Right hindlimb (tissue), 1 donor: ENCODE results near the gene FKBP8.

ENCODE experiments used
- DNase-seq: peaks from one replicate; pipeline ENCODE4 v3.0.0-alpha.2; 2018

The FKBP8 gene

GRCh38 chr19:18501351-18501750 is 42.0 kb downstream of the FKBP8 start:
- DNase-seq: no peak

DNA sequence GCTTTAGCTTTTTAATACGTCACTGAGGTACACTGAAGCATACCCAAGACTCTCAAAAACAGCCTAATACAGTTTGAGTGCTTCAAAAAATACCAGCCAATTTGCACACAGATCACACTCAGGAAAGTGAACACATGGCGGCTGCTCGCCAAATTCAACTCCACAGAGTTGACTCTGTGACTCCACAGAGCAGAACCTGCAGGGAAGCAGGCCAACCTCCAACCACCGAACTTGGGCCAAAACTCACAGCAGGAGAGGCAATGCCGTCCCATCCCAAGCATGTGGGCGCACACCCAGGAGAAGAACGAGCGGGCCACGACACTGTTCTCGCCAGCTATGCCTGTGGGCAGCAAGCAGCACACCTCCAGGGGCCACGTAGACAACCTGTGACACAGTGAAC is 42.6 kb downstream of the FKBP8 start:
- DNase-seq: no peak

- DNase-seq: peak; percentile 59
Measured at GRCh38 chr19:18500376-18500775, 43.0 kb downstream of the FKBP8 start.

DNA sequence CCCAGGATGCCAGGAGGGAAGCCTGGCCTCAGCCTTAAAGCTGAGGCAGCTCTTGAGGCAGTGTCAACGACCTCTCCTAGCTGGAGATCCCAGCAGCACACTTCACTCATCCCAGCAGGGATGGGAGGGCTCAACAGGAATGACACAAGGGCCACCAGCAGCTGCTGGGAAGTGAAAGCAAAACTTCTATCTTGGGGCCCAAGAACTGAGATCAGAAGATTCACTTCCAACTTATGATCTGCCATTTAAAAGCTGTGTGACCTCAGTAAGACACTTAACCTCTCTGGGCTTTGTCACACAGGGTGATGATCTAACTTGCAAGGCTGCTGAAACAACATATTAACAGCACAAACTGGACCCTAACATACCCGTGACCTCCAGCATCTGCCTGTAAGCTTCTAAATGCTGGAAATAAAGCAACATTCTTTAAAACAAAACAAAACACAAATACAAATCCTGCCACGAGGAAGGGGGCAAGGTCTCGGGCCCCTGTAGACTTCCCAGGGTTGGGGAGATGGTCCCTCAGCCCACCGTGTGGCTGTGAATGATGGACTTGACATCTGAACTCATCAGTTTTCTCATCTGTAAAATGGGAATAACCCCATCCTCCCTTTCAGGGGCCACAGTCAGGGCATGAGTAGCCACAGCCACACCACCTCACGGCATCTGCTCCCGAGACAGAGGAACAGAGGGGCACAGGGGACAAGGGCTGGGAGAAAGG is 44.2 kb downstream of the FKBP8 start:
- DNase-seq: no peak

- no peak for DNase-seq
Measured at GRCh38 chr19:18496980-18497256, 46.5 kb downstream of the FKBP8 start.

GRCh38 chr19:18496167-18496979 is 47.0 kb downstream of the FKBP8 start:
- DNase-seq: no peak

- DNase-seq: no peak
Measured at GRCh38 chr19:18495204-18495911, 48.0 kb downstream of the FKBP8 start.

DNA sequence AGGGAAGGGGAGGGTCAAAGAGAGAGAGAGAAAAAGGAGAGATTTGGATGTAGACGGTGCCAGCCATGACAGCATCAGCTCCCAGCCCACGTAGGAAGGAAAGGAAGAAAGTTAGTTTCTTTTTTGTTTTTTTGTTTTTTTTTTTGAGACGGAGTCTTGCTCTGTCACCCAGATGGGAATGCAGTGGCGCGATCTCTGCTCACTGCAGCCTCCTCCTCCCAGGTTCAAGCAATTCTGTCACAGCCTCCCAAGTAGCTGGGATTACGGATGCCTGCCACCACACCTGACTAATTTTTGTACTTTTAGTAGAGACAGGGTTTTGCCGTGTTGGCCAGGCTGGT is 49.1 kb downstream of the FKBP8 start:
- no peak for DNase-seq

- no peak for DNase-seq
Measured at GRCh38 chr19:18493440-18494266, 49.7 kb downstream of the FKBP8 start.

DNA sequence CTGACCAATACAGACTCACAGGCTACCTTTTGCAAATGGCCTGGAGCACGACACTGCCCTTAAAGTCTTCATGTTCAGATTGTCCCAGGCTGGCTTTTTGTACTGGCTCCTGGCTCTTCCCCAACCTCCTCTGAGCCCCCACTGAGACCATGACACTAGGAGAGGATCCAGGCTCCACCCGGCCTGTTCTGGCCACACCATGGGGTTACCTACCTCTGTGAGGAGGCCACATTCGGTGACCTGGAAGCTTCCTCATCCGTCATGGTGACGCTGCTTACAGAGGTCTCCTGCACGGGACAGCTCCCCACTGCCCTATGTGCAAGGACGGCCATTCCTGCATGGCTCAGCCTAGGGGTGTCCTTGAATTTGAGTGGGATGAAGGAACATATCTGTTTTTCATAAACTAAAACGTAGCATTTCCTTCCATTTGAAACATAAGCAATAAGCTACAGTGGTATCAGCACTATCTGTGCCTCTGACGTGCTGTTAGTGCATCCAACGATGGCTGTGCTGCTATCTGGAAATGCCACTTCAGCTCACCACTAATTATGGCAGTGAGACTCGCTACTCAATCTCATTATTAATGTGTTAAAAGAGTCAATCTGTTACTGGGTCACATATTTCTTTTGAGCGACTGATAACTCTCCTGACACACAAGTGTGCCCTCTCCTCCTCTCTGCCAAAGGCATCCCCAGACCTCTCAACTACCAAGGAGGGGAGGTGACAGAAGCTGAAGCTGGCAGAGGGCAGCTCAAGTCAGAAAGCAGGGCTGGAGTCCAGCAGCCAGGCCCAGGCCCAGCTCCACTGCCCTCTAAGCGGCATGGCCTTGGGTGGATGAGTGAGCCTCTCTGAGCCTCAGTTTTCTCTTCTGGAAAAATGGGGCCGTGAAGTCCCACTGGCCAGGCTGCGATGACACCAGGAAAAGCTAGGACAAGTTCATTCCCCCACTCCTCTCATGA is 51.1 kb downstream of the FKBP8 start:
- no peak for DNase-seq

DNA sequence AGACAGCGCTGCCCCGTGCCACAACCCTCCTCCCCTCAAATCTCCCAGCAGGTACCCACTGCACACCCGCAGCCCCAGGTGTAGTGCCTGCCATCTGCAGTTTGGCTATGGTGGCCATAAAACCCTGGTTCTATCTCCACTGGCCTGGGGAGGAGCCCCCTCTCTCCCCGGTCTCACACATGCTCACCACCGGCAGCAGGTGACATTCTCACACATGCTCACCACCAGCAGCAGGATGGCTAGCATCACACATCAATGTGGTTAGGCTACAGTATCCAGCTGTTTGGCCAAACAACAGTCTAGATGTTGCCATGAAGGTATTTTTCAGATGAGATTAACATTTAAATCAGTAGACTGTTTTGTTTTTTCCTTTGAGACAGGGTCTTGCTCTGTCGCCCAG is 52.6 kb downstream of the FKBP8 start:
- no peak for DNase-seq

DNA sequence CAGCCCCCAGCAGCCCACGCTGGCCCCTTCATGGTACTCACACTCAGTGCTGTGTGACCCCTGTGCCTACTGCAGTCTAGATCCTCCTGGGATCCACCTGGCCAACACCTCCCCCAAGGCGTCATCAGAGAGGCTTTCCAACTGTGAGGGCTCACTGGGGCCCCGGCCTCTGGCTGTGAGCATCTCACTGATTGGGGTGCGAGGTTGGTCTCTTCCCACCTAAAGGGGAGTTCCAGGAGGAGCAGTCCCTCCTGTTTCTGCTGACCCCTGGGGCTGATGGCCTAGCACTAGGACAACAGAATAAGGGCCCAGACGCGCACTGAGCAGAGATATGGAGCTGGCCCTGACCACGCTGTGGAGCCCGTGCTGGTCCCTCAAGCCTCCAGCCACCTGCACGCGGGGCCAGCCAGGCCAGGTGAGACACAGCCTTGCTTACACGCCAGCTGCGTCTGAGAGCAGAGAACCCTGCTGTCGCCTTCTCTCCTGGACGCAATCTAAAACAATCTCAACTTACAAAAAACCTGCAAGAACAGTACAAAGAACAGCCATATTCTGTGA is 53.7 kb downstream of the FKBP8 start:
- no peak for DNase-seq

DNA sequence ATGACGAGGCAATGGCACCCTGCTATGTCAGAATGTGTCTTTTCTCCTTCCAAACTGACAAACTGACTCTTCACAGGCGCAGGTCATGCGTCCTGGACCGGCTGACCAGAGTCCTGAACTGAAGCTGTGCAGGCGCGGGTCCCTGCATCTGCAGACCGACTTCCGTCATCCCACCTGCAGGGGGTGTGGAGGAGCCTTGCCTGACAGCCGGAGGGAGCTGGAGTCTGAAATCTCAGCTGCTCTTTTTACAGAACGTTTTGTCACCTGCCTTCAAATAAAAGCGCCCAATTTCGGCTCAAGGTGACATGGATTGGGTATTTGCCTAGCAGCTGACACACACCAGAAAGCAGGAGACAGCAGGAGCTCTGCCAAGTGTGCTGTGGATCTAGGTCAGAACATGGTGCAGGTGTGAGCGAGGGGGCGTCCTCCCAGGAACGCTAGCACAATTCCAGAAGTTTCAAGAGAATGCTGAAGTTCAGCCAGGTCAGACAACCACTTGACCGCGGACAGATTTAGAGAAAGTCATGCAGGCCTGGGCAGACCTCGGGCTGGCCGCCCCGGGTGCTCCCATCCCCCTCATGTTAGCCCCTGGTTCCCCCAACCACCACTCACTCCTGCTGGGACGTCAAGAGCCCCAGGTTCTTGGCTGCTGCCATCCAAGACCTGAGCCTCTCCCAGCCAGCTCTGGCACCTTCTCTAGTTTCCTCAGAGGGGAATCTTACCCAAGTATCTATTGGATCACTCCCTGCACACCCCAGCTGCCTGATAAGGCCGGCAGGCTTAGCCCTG is 54.3 kb downstream of the FKBP8 start:
- peak; percentile 55 for DNase-seq

GRCh38 chr19:18488403-18488723 is 55.0 kb downstream of the FKBP8 start:
- DNase-seq: no peak

DNA sequence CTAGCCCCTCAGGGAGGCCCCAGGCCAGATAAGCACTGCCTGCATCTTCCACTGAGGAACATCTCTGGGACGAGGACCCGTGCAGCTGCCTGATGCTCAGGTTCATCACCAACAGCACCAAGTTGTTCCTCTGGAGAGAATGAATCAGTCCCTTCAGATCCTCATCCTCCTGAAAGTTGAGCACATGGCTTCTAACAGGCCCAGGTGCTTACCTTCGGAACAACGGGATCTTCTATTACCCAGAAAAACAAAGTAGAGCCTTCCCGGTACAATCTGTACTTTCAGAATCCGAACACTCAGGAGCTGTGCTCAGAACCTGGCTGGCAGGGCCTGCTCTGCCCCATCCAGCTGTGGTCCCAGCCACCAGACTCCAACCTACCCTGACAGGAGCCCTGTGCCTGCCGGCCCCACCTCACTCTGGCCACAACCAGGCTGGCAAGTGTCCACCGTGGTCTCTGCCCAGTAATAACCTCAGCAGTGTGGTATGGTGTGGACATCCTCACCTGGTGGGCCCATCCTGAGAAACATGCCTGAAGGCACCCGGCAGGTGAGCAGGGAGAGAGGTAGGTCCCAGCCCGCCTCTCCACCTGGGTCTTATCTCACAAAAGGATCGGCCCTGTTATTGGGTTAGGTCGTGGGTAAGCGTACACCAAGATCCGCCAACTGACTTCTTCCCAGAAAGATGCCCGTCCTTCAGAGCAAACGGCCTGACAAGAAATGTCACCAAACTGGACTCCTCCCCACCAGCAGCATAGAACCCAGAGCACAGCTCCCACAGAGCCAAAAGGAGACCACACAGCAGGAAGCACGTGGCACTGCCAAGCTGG is 55.6 kb downstream of the FKBP8 start:
- peak; percentile 43 for DNase-seq

GRCh38 chr19:18486746-18487145 is 56.6 kb downstream of the FKBP8 start:
- no peak for DNase-seq

- no peak for DNase-seq
Measured at GRCh38 chr19:18484992-18485391, 58.4 kb downstream of the FKBP8 start.

DNA sequence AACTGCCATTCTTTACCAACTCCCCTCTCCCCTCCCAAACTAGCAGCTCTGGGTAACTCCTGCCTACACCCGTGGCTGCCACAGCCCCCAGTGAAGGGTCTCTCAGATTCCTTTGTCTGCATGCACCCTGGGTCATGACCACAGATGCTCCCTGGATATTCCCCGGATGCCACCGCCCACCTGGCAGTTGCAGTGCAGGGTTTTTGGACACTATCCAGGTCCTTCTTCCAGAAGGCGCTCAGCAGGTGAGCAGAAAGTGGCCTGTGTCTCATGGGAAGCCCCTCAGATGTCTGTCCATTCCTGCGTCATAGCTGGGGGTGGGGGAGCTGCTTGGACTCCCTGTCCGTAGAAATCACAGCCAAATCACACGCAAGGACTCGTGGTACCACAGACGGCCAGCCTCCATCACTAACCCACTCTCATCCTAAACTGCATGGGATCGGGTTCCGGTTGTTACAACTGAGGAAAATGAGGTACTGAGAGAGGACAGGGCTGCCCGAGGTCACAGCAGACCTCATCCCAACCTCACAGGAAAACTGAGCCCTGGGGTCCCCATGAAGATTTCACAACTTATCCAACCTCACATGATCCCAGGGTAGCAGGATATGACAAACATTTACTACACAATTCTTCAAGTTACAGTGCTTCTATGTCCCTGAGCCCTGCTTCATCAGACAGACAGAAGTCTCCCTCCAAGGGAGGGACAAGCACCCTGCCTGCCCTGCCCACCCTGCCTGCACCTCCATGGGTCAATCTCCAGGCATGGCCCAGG is 60.1 kb downstream of the FKBP8 start:
- DNase-seq: no peak
